Neuronal stem cell (in vitro differentiated cells): ENCODE results near the gene CLEC4G.

ENCODE experiments used
- DNase-seq: peaks from one replicate; pipeline ENCODE4 v3.0.0-alpha.2; 2013; ENCODE audit warnings: low spot score
- H2AFZ ChIP-seq: one replicate; pipeline ENCODE4 v1.6.1; 2013; ENCODE audit warnings: mild to moderate bottlenecking, low read length, inconsistent platforms
- H2AK5ac ChIP-seq: 2 replicates; pipeline ENCODE4 v1.6.1; 2013; ENCODE audit warnings: low read depth, mild to moderate bottlenecking, inconsistent platforms, low read length, moderate library complexity, mixed read lengths
- H2BK120ac ChIP-seq: 2 replicates; pipeline ENCODE4 v1.6.1; 2013; ENCODE audit warnings: low read depth, mild to moderate bottlenecking, inconsistent platforms, low read length, moderate library complexity, mixed read lengths
- H2BK12ac ChIP-seq: one replicate; pipeline ENCODE4 v1.6.1; 2013; ENCODE audit warnings: low read length, inconsistent platforms
- H2BK15ac ChIP-seq: 2 replicates; pipeline ENCODE4 v1.6.1; 2013; ENCODE audit warnings: mild to moderate bottlenecking, low read length, inconsistent platforms, mixed read lengths
- H2BK5ac ChIP-seq: one replicate; pipeline ENCODE4 v1.6.1; 2013; ENCODE audit warnings: inconsistent platforms, mild to moderate bottlenecking, low read length, moderate library complexity
- H3K14ac ChIP-seq: one replicate; pipeline ENCODE4 v1.6.1; 2013; ENCODE audit warnings: low read length, inconsistent platforms
- H3K18ac ChIP-seq: 2 replicates; pipeline ENCODE4 v1.6.1; 2013; ENCODE audit warnings: low read length, inconsistent platforms
- H3K23ac ChIP-seq: 2 replicates; pipeline ENCODE4 v1.6.1; 2013; ENCODE audit warnings: low read depth, mild to moderate bottlenecking, mixed read lengths, low read length, inconsistent platforms; ENCODE audit not compliant: poor library complexity
- H3K27ac ChIP-seq: replicated peaks from 3 replicates; pipeline ENCODE4 v1.5.1; 2013; ENCODE audit warnings: low read length, inconsistent platforms
- H3K27me3 ChIP-seq, 3 experiments: 2 replicates each; pipeline ENCODE4 v1.6.1; 2013; ENCODE audit warnings: low read length in 3 of 3, mild to moderate bottlenecking in 2 of 3, inconsistent platforms in 1 of 3, low read depth in 1 of 3, mixed read lengths in 1 of 3, moderate library complexity in 1 of 3; ENCODE audit not compliant: control insufficient read depth in 3 of 3, insufficient read depth in 3 of 3
- H3K36me3 ChIP-seq, 2 donors: replicated peaks in 1 of 2; 2 replicates each; pipeline ENCODE4 v1.6.1; 2013; ENCODE audit warnings: low read length in 2 of 2; ENCODE audit not compliant: control insufficient read depth in 2 of 2, insufficient read depth in 2 of 2
- H3K4ac ChIP-seq: 2 replicates; pipeline ENCODE4 v1.6.1; 2013; ENCODE audit warnings: inconsistent platforms, mild to moderate bottlenecking, low read length, moderate library complexity
- H3K4me1 ChIP-seq, 2 donors: 1 replicate in 1 of 2; 2 replicates in 1 of 2; pipeline ENCODE4 v1.6.1; 2013; ENCODE audit warnings: low read length in 2 of 2, low read depth in 1 of 2; ENCODE audit not compliant: control insufficient read depth in 2 of 2, insufficient read depth in 1 of 2
- H3K4me2 ChIP-seq: one replicate; pipeline ENCODE4 v1.6.1; 2013; ENCODE audit warnings: mild to moderate bottlenecking, low read length, inconsistent platforms; ENCODE audit not compliant: insufficient read depth, poor library complexity, severe bottlenecking
- H3K4me3 ChIP-seq, 2 donors: 2 replicates each; pipeline ENCODE4 v1.5.1; 2013; ENCODE audit warnings: low read length in 2 of 2, mild to moderate bottlenecking in 2 of 2, inconsistent platforms in 1 of 2, moderate library complexity in 1 of 2
- H3K79me1 ChIP-seq: one replicate; pipeline ENCODE4 v1.6.1; 2013; ENCODE audit warnings: low read depth, mild to moderate bottlenecking, inconsistent platforms, low read length, moderate library complexity
- H3K9ac ChIP-seq: one replicate; pipeline ENCODE4 v1.6.1; 2013; ENCODE audit warnings: mild to moderate bottlenecking, low read depth, low read length, inconsistent platforms; ENCODE audit not compliant: poor library complexity
- H3K9me3 ChIP-seq, 2 donors: replicated peaks in 1 of 2; 2 replicates each; pipeline versions ENCODE3 to v1.6.1; 2013; ENCODE audit warnings: low read length in 2 of 2, mild to moderate bottlenecking in 2 of 2, inconsistent platforms in 1 of 2, low read depth in 1 of 2, mixed read lengths in 1 of 2, moderate library complexity in 1 of 2; ENCODE audit not compliant: control insufficient read depth in 2 of 2, insufficient read depth in 1 of 2
- H4K8ac ChIP-seq: one replicate; pipeline ENCODE4 v1.6.1; 2013; ENCODE audit warnings: low read depth, mild to moderate bottlenecking, inconsistent platforms, low read length, moderate library complexity
- H4K91ac ChIP-seq: one replicate; pipeline ENCODE4 v1.6.1; 2013; ENCODE audit warnings: low read length, low read depth, mild to moderate bottlenecking, inconsistent platforms; ENCODE audit not compliant: poor library complexity
- WGBS, 2 donors: extraction: QIAGEN DNeasy Blood & Tissue Kit; methylation state at CpG; one replicate each; pipeline ENCODE4 v1.1.7; 2013; ENCODE audit warnings: missing lambda C conversion rate in 2 of 2, mixed read lengths in 1 of 2; ENCODE audit not compliant: insufficient read length in 2 of 2, insufficient replicate concordance in 1 of 2; ENCODE audit errors: extremely low coverage in 2 of 2; 5-methylcytosine and 5-hydroxymethylcytosine counted together

CLEC4G gene

DNA sequence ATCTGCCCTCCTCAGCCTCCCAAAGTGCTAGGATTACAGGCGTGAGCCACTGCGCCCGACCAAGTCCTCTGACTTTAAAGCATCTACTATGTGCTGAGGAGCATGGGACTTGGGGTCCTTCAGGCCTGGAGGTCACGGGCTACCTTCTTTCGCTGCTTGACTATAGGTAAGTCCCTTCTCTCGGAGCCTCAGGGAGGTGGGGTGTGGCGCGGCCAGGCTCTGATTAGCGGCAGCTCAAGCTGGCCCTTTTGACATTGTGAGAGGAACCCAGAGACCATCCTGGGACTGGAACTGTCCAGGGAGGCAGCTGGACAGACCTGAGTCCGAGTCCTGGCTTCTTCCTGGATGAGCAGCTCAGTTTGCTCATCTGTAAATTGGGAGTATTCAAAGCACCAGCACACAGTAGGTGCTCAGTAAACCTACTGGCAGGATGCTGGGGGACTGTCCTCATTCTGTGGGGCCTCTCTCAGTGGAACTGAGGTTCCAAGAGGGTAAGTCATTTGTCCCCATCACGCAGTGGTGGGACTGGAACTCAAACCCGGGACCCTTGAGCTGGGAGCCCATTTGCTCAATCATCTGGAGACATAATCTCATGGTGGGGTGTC is 30.8 kb downstream of the CLEC4G start:
- no peak overlapping the region for H3K23ac ChIP-seq
- no peaks in the 10 kb centered on the region for H3K9me3 ChIP-seq
- H4K8ac ChIP-seq, result no peak overlapping the region
- H2BK12ac ChIP-seq, result no peak overlapping the region
- H4K91ac ChIP-seq, result no peak overlapping the region
- H2AFZ ChIP-seq, result no peak overlapping the region
- no peak overlapping the region for H3K4me2 ChIP-seq
- no peak overlapping the region for H2BK120ac ChIP-seq
- H2BK15ac ChIP-seq, result no peak overlapping the region
- DNase-seq, result no peak
- no peak overlapping the region for H2BK5ac ChIP-seq
- no peaks in the 10 kb centered on the region for H3K36me3 ChIP-seq
- H3K14ac ChIP-seq, result no peak overlapping the region
- no CpG with 5 or more reads among the region's 12 CpGs for WGBS, 2 donors
- H2AK5ac ChIP-seq, result no peak overlapping the region
- H3K9ac ChIP-seq, result no peak overlapping the region
- H3K4ac ChIP-seq, result no peak overlapping the region
- peaks cover 0 to 20% (median 2%) of the 10 kb centered on the region in 3 experiments for H3K27me3 ChIP-seq
- no peaks in the 10 kb centered on the region for H3K4me1 ChIP-seq
- no peak overlapping the region for H3K18ac ChIP-seq
- H3K27ac ChIP-seq, result no peak overlapping the region
- H3K79me1 ChIP-seq, result peaks cover 3% of the 10 kb centered on the region
- H3K4me3 ChIP-seq, result no peak overlapping the region

DNA sequence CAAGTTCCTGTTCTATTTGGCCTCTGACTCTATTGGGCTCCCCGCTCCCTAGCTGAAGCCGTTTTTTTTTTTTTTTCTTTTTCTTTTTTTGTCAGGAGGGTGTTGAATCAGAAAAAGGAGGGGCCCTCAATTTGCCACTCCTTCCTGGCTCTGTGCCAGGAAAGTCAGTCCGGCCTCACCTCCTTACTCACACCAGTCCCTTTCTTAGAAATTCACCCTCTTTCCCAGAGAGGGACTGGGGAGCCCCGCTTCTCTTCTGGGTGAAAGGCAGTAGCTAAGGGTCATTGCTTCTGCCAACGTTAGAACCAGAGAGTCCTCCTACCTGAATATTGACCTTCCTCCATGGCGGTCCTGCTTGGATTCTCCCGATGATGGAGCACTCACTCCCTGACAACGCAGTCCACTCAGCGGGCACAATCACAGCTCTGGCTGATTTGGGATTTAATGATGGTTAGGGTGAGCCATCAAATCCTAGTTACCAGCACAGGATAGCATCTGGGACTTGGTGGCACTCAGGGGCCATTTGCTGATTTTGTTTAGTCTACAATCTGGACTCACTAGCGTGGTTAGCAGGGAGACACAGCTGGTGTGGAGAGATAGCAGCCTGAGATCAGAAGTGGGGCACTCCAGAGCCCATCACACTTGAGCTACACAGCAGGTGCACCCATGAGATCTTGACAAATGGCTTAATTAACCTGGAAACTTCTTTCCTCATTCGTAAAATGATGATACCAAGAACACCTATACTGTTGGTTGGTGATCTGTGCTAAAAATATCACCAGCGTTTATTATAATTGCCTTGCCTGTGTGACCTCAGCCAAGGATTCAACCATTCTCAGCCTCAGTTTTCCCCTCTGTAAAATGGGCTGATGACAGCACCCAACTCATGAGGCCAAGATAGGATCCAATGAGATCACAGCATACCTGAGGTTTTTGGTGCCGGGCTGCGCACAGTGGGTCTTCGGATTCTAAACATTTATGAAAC is 32.2 kb downstream of the CLEC4G start:
- no CpG with 5 or more reads among the region's 15 CpGs for WGBS, 2 donors
- H2BK120ac ChIP-seq, result no peak overlapping the region
- no peak overlapping the region for H4K8ac ChIP-seq
- no peaks in the 10 kb centered on the region for H3K36me3 ChIP-seq
- no peak overlapping the region for H3K4me2 ChIP-seq
- no peak overlapping the region for H2AFZ ChIP-seq
- no peak overlapping the region for H3K4me3 ChIP-seq
- no peak overlapping the region for H3K9ac ChIP-seq
- H3K79me1 ChIP-seq, result peaks cover 3% of the 10 kb centered on the region
- no peak overlapping the region for H4K91ac ChIP-seq
- H3K18ac ChIP-seq, result no peak overlapping the region
- H2AK5ac ChIP-seq, result no peak overlapping the region
- no peak overlapping the region for H3K14ac ChIP-seq
- H2BK5ac ChIP-seq, result no peak overlapping the region
- no peak overlapping the region for H3K23ac ChIP-seq
- DNase-seq, result no peak
- no peak overlapping the region for H3K4ac ChIP-seq
- peaks cover 0 to 20% (median 2%) of the 10 kb centered on the region in 3 experiments for H3K27me3 ChIP-seq
- no peak overlapping the region for H2BK15ac ChIP-seq
- no peak overlapping the region for H2BK12ac ChIP-seq
- H3K4me1 ChIP-seq, result no peaks in the 10 kb centered on the region
- H3K27ac ChIP-seq, result no peak overlapping the region
- no peaks in the 10 kb centered on the region for H3K9me3 ChIP-seq

DNA sequence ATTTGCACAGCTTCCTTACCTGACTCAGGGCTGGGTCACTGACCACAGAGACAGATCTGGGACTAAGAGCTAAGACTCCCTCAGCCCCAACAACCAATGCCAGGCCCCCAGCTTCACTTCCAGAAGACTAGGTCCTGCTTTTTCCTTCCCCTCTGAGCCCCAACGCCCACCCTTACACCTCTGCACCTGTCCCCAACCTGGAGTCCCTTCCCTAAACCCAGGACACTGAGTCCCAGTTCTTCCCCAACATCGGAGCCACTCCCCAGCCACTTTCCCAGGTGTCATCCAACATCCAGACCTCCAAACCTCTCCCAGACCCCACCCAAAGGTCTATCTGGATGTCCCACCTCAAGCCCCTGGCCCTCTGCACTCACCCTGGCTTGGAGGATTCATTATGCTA is 32.9 kb downstream of the CLEC4G start:
- no peaks in the 10 kb centered on the region for H3K4me1 ChIP-seq
- no peak overlapping the region for H3K4ac ChIP-seq
- no peak overlapping the region for H2BK12ac ChIP-seq
- H3K4me2 ChIP-seq, result no peak overlapping the region
- WGBS, 2 donors, result no CpG with 5 or more reads among the region's 2 CpGs
- H3K23ac ChIP-seq, result no peak overlapping the region
- no peak overlapping the region for H2BK120ac ChIP-seq
- H2BK15ac ChIP-seq, result no peak overlapping the region
- H3K14ac ChIP-seq, result no peak overlapping the region
- H2AFZ ChIP-seq, result peak overlapping the region; percentile 35
- DNase-seq, result no peak
- H3K9me3 ChIP-seq, result no peaks in the 10 kb centered on the region
- H4K8ac ChIP-seq, result no peak overlapping the region
- no peak overlapping the region for H4K91ac ChIP-seq
- H3K79me1 ChIP-seq, result no peaks in the 10 kb centered on the region
- no peak overlapping the region for H3K27ac ChIP-seq
- no peak overlapping the region for H3K9ac ChIP-seq
- no peak overlapping the region for H2AK5ac ChIP-seq
- H3K18ac ChIP-seq, result no peak overlapping the region
- H3K36me3 ChIP-seq, result no peaks in the 10 kb centered on the region
- H3K4me3 ChIP-seq, result no peak overlapping the region
- no peak overlapping the region for H2BK5ac ChIP-seq
- H3K27me3 ChIP-seq, result peaks cover 0 to 20% (median 0%) of the 10 kb centered on the region in 3 experiments

DNA sequence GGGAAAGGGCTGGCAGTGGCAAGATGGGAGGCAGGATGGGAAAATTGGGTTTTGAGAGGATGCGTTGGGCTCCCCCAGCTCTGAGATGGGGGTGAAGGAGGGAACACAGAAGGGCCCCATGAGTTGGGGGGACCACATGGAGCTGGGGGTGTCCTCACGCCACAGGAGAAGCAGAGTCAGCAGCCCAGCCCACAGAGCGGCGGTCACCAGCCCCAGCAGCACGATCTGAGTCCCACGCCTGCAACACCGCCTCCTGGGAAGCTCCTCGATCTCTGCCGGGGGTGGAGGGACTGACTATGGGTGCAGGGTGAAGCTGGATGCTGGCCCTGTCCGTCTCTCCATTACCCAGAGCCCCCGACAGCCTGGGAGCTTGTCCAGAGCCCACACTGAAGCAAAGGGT is 33.3 kb downstream of the CLEC4G start:
- Histone ChIP-seq H2BK5ac (no peak overlapping the region), H2BK120ac (no peak overlapping the region), H2AK5ac (no peak overlapping the region), H2BK15ac (peak overlapping the region; percentile 22), H3K4ac (no peak overlapping the region), H3K9ac (peak overlapping the region; percentile 65), H3K4me2 (no peak overlapping the region), H3K79me1 (no peaks in the 10 kb centered on the region), H2BK12ac (no peak overlapping the region), H3K4me1 (no peaks in the 10 kb centered on the region), H3K36me3 (no peaks in the 10 kb centered on the region), H3K23ac (no peak overlapping the region), H3K27me3 (peaks cover 0 to 20% (median 0%) of the 10 kb centered on the region in 3 experiments), H3K14ac (no peak overlapping the region), H3K18ac (peak overlapping the region; percentile 67), H2AFZ (peak overlapping the region; percentile 35), H3K9me3 (no peaks in the 10 kb centered on the region), H4K8ac (no peak overlapping the region), H3K4me3 (no peak overlapping the region), H3K27ac (no peak overlapping the region), H4K91ac (no peak overlapping the region)
- no peak for DNase-seq
- WGBS, 2 donors, result no CpG with 5 or more reads among the region's 11 CpGs
